GM11168 (cell line): ENCODE results near the gene PSEN2.
"Not testable (repeated sequence)": the region's sequence is repeated elsewhere in the genome, so short reads cannot be mapped to it uniquely, and the experiment has no call there.

ENCODE experiments used
- in situ Hi-C: fragments of 300-500 bp; cut with MboI; formaldehyde crosslinking; loops from one replicate; pipeline ENCODE4 v1.12.0; 2022; ENCODE audit warnings: low sequenced_read_pairs; ENCODE audit not compliant: unreplicated experiment

Gene PSEN2

DNA sequence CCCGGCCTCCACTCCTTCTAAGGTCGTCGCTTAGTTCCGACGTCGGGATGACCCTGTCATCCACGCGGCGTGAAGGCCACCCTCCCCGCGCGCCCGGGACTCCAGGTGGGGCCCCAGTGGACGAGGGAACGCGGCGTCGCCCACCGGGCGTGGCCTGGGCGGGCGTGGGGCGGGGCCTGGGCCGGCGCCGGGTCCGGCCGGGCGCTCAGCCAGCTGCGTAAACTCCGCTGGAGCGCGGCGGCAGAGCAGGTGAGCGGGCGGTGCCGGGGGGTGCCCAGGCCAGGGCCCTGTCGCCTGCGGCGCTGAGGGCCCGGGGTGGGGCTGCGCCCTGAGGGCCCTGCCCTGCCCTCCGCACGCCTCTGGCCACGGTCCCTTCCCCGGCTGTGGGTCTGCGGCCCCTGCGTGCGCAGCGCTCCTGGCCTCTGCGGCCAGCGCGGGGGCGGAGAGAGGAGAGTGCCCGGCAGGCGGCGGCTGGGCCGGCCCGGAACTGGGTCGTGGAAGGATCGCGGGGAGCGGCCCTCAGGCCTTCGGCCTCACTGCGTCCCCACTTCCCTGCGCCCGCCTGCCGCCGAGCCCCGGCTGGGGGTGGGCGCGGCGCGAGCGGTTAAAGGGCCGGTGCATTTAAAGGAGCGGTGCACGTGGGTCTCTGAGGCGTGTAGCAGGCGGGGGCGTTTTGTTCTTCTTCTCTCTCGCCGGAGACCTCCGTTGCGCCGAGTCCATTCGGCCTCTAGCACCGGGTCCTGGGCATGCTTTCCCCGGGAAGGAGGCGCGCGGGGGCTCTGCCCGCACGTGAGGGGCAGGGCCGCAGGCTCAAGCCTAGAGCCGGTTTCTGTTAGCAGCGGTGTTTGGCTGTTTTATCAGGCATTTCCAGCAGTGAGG, at the start of gene PSEN2:
Gene PSEN2 (plus strand): TSS at position 216 of the 879 bp plus-strand sequence. CDS start 11,292 bp downstream, outside the sequence.
- in situ Hi-C loops, result no loop called here

GRCh38 chr1:226820941-226821718, 49.3 kb upstream of the PSEN2 start:
- in situ Hi-C loops, result loop anchor here (5.0 to 10.0 kb wide), 2 partner anchors 86 to 189 kb away; partner anchors contain the start of gene ITPKB

DNA sequence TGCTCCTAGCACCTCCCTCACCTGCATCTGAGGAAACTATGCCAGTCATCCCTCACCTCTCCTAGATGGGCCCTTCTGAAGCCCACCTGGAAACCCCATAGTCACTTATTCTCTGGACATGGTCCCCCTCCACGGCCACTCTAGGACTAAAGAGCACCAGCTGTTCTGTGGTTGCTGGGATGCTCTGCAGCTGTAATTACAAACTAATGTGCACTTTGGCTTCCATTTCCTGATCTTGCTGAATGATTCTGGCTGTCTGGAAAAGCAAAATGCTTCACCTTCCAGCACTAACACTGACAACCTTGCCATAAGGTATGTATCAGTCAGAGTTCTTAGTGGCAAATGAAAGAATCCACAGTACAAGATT, 48.7 kb upstream of the PSEN2 start:
- in situ Hi-C loops, result loop anchor here (5.0 to 10.0 kb wide), 2 partner anchors 87 to 189 kb away; partner anchors contain the start of gene ITPKB

GRCh38 chr1:226823643-226824042, 46.8 kb upstream of the PSEN2 start:
- in situ Hi-C loops, result loop anchor here (5.0 to 10.0 kb wide), 2 partner anchors 89 to 191 kb away; partner anchors contain the start of gene ITPKB

- in situ Hi-C loops, result loop anchor here (10.0 kb wide), 1 partner anchor 90 kb away; the partner anchor contains the start of gene ITPKB
Observed at GRCh38 chr1:226825037-226825745, 45.2 kb upstream of the PSEN2 start.

DNA sequence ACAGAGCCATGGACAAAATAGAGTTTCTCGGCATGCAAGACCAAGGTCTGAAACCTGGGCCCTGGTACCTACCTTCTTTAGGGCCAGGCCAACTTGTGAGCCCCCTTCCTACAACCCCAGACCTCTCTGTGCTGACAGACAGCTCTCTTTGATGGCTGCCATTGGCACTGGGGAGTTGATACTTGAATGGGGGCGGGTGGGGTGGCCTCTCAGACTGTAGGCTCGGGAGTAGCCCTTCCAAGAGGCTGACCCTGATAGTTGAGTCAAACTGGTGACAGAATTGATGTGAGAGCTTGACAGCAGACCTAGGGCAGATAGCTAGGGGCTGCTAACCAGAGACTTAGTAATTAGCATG, 44.7 kb upstream of the PSEN2 start:
- in situ Hi-C loops, result loop anchor here (10.0 kb wide), 1 partner anchor 91 kb away; the partner anchor contains the start of gene ITPKB

GRCh38 chr1:226826479-226827261, 43.7 kb upstream of the PSEN2 start:
- in situ Hi-C loops, result loop anchor here (10.0 kb wide), 1 partner anchor 92 kb away; the partner anchor contains the start of gene ITPKB

DNA sequence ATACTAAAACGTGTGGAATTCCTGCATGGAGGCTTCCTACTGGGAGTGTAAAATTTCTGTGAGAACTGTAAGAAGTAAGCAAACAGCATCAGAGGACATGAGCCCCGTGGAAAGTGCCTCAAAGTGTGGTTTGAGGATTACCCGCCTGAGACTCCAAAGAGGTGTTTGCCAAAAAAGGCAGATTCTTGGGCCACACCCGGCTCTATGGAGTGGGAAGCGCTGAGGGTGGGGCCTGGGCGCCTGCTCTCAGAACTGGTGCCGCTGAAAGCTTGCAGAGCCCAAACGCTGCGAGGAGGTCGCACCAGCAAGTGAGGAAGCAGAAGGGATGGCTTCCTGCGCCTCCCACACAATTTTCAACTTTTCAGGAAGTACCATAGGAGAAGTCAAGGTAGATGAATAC, 43.0 kb upstream of the PSEN2 start:
- in situ Hi-C loops, result loop anchor here (10.0 kb wide), 1 partner anchor 93 kb away; the partner anchor contains the start of gene ITPKB

DNA sequence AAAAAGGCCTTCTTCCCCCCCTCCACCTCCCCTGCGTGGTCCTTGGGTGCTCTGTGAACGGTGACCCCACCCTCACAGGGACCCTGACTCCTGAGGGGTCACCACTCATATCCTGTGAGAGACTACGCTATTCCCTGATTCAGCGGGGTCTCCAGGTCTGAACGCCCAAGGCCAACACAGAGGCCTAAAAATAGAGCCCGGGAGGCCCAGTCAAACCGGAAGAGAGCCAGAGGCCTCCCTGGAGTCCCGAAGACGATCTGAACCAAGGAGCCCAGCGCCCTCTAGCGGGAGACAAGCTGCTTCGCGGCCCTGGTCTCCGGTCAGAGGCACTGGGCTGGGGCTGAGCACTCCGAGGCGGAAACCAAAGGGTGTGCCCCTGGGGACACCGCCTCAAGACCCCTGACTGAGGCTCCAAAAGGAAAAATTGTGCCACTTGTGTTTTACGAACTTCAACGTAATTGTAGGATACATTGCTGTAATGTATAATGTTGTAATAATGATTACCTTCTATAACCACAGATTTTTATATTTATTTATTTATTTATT, 42.4 kb upstream of the PSEN2 start:
- in situ Hi-C loops, result loop anchor here (10.0 kb wide), 1 partner anchor 93 kb away; the partner anchor contains the start of gene ITPKB

- in situ Hi-C loops, result loop anchor here (10.0 kb wide), 1 partner anchor 94 kb away; the partner anchor contains the start of gene ITPKB
Observed at GRCh38 chr1:226829105-226829504, 41.3 kb upstream of the PSEN2 start.

- in situ Hi-C loops, result no loop called here
Observed at GRCh38 chr1:226831953-226832352, 38.5 kb upstream of the PSEN2 start.

- in situ Hi-C loops, result no loop called here
Observed at GRCh38 chr1:226832613-226833012, 37.8 kb upstream of the PSEN2 start.

DNA sequence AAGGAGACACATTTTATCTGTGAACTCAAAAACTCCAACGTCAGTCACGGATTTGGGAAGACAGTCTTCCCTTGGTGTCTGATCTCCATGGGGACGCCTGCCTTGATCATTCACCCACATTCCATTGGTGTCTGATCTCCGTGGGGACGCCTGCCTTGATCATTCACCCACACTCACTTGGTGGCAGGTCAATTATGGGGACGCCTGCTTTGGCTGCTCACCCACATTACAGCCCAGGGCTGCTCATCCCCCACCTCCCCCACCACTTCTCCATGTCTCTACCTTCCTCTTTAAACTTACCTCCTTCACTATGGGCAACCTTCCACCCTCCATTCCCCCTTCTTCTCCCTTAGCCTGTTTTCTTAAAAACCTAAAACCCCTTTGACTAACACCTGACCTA, 36.2 kb upstream of the PSEN2 start:
- in situ Hi-C loops, result not testable (repeated sequence)

- in situ Hi-C loops, result not testable (repeated sequence)
Observed at GRCh38 chr1:226835396-226835795, 35.0 kb upstream of the PSEN2 start.

- in situ Hi-C loops, result not testable (repeated sequence)
Observed at GRCh38 chr1:226837966-226838365, 32.5 kb upstream of the PSEN2 start.

GRCh38 chr1:226838456-226838855, 32.0 kb upstream of the PSEN2 start:
- in situ Hi-C loops, result no loop called here

DNA sequence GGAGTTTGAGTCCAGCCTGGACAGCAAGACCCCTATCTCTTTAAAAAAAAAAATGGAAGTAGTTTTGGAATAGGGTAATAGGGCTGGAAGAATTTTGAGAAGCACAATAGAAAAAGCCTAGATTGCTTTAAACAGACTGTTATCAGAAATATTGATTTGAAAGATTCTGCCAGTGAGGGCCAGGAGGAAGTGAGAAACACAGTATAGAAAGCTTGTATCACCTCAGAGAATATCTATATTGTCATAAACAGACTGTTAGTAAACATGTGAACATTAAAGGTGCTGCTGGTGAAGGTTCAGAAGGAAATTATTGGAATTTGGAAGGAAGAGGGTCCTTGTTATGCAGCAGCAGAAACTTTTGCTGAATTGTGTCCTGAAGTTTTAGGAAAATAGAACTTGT, 24.8 kb upstream of the PSEN2 start:
- in situ Hi-C loops, result no loop called here

DNA sequence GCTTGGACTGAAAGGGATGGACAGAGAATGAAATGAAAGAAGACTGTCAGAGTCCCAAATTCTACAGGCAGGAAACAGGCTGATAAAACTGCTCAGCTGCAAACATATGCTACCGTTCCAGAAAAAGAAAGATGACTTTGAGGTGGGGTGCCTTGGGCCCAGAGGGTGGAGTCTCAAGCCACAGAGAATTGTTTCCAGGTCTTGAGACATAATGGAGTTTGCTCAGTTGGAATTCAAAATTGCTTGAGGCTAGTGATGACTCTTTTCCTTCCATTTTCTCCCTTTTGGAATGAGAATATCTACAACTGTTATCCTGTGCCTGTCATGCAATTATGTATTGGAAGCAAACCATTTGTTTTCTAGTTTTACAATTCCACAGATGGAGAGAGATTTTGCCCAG, 23.6 kb upstream of the PSEN2 start:
- in situ Hi-C loops, result no loop called here

- in situ Hi-C loops, result not testable (repeated sequence)
Observed at GRCh38 chr1:226854548-226854947, 15.9 kb upstream of the PSEN2 start.
